ENCODE measurements around the gene LRRC75A.

DNA sequence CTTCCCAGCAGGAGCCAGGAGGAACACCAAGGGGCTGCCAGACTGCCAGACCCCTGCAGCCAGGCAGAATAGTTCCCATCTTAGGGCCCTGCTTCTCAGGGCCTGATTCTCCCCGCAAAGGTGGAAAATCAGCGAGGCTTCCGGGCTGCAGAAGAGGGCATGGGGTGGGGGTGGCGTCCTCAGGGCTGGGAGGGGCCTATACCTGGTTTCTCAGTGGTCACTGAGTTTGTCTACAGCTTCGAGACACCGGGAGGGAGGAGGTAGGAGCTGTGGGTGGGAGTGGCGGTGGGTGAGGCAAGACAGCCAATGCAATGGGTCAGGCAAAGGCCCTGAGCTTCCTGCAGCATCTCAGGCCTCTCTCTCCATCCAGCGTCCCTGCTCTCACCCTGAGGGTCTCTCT lies 14.3 kb downstream of the LRRC75A start:
- TF ChIP-seq, protein P1, sequence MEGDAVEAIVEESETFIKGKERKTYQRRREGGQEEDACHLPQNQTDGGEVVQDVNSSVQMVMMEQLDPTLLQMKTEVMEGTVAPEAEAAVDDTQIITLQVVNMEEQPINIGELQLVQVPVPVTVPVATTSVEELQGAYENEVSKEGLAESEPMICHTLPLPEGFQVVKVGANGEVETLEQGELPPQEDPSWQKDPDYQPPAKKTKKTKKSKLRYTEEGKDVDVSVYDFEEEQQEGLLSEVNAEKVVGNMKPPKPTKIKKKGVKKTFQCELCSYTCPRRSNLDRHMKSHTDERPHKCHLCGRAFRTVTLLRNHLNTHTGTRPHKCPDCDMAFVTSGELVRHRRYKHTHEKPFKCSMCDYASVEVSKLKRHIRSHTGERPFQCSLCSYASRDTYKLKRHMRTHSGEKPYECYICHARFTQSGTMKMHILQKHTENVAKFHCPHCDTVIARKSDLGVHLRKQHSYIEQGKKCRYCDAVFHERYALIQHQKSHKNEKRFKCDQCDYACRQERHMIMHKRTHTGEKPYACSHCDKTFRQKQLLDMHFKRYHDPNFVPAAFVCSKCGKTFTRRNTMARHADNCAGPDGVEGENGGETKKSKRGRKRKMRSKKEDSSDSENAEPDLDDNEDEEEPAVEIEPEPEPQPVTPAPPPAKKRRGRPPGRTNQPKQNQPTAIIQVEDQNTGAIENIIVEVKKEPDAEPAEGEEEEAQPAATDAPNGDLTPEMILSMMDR (optimal IDR thresholded peaks at IDR 0.05 in 1 of 3, IDR thresholded peaks at IDR 0.05 in 1 of 3, conservative IDR thresholded peaks at IDR 0.05 in 1 of 3; ENCODE audit: extremely low read depth in 1 of 3, insufficient read depth in 2 of 3, low read length in 3 of 3), result no peak
- TF ChIP-seq EZH2 (IDR thresholded peaks at IDR 0.05; ENCODE audit: low read length), result no peak

Data from keratinocyte (primary cell).